Esophagus (tissue), 2 donors: ENCODE results near the gene C6orf52. TPM values are rescaled to one million over a fixed set of nuclear protein-coding genes. Genes with fewer than 3 reads are reported as not detected.

ENCODE experiments used
- H3K27ac ChIP-seq, 2 donors: one replicate each; pipeline ENCODE4 v1.5.1; 2013; ENCODE audit warnings: low read depth in 2 of 2, mild to moderate bottlenecking in 2 of 2, inconsistent platforms in 1 of 2, low read length in 1 of 2, moderate library complexity in 1 of 2
- H3K27me3 ChIP-seq, 2 donors: one replicate each; pipeline ENCODE4 v1.6.1; 2013; ENCODE audit warnings: low read length in 2 of 2, control low read depth in 1 of 2, mild to moderate bottlenecking in 1 of 2; ENCODE audit not compliant: insufficient read depth in 2 of 2, control insufficient read depth in 1 of 2
- H3K36me3 ChIP-seq, 2 donors: one replicate each; pipeline ENCODE4 v1.6.1; 2013; ENCODE audit warnings: low read length in 1 of 2; ENCODE audit not compliant: control insufficient read depth in 2 of 2, insufficient read depth in 2 of 2
- H3K4me1 ChIP-seq, 2 donors: one replicate each; pipeline ENCODE4 v1.6.1; 2013; ENCODE audit warnings: low read length in 1 of 2; ENCODE audit not compliant: control insufficient read depth in 2 of 2, insufficient read depth in 2 of 2
- H3K4me3 ChIP-seq, 2 donors: one replicate each; pipeline ENCODE4 v1.5.1; 2013; ENCODE audit warnings: low read length in 2 of 2, mild to moderate bottlenecking in 2 of 2, low read depth in 1 of 2, moderate library complexity in 1 of 2
- H3K9me3 ChIP-seq, 2 donors: one replicate each; pipeline ENCODE4 v1.6.1; 2013; ENCODE audit warnings: mild to moderate bottlenecking in 2 of 2, low read depth in 1 of 2, low read length in 1 of 2, moderate library complexity in 1 of 2; ENCODE audit not compliant: control insufficient read depth in 2 of 2, insufficient read depth in 1 of 2
- WGBS, 2 donors: extraction: QIAGEN DNeasy Blood & Tissue Kit; methylation state at CpG; one replicate each; pipeline ENCODE4 v1.1.7; 2013; 5-methylcytosine and 5-hydroxymethylcytosine counted together
- polyA plus RNA-seq, 2 donors: library from polyadenylated mRNA; stranded (reverse); fragments of 200-250 nt; gene quantifications; one replicate each; pipeline ENCODE4 v1.2.3, GENCODE V29; 2013
- donor health status: healthy with polysubstance abuse.
- donor health status: Bipolar disorder and iron deficiency.

C6orf52 gene
- polyA plus RNA-seq, 2 donors = 0.69 TPM; not detected in 1

DNA sequence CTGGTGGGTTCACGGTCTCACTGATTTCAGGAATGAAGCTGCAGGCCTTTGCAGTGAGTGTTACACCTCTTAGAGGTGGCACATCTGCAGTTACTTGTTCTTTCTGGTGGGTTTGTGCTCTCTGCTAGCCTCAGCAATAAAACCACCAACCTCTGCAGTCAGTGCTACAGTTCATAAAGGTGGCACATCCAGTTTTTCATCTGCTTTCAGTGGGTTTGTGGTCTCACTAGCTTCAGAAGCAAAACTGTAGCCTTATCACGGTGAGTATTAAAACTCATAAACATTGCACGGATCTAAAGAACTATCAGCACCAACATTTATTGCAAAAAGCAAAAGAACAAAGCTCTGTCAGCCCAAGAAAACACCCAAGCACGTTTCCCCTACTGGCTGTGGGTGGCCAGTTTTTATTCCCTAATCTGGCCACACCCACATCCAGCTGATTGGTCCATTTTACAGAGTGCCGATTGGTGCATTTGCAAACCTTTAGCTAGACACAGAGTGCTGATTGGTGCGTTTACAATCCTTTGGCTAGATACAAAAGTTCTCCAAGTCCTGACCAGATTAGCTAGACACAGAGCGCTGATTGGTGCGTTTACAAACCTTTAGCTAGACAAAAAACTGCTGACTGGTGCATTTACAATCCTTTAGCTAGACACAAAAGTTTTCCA lies 25.0 kb upstream of the C6orf52 start:
- Histone ChIP-seq H3K27me3 (no peaks in the 10 kb centered on the region), H3K4me1 (peaks cover 2 to 3% of the 10 kb centered on the region in 2 donors), H3K36me3 (no peaks in the 10 kb centered on the region), H3K9me3 (no peaks in the 10 kb centered on the region), H3K27ac (peak overlapping the region; percentile 90 to 93), H3K4me3 (peak overlapping the region in 1 of 2 donors; percentile 67)
- WGBS, 2 donors = 69% methylated on average over 8 of the region's 8 CpGs

DNA sequence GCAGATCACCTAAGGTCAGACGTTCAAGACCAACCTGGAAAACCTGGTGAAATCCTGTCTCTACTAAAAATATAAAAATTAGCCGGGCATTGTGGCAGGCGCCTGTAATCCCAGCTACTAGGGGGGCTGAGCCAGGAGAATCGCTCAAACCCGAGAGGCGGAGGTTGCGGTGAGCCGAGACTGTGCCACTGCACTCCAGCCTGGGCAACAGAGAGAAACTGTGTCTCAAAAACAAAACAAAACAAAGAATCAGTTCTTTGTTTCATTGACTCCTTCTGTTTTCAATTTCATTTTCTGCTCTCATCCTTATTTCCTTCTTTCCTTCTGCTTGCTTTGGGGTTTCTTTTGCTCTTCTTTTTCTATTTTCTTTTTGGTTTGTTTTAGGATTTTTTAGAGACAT lies 19.5 kb upstream of the C6orf52 start:
- 80 to 88% methylated on average over 8 of the region's 8 CpGs for WGBS, 2 donors
- Histone ChIP-seq H3K4me1 (no peaks in the 10 kb centered on the region), H3K27me3 (no peaks in the 10 kb centered on the region), H3K9me3 (no peaks in the 10 kb centered on the region), H3K27ac (no peak overlapping the region), H3K36me3 (peaks cover 0 to 2% of the 10 kb centered on the region in 2 donors), H3K4me3 (no peak overlapping the region)

GRCh38 chr6:10696655-10697054 lies 2.2 kb upstream of the C6orf52 start:
- 96 to 97% methylated on average over 4 of the region's 4 CpGs for WGBS, 2 donors
- H3K27ac ChIP-seq = no peak overlapping the region
- no peak overlapping the region for H3K4me3 ChIP-seq
- no peaks in the 10 kb centered on the region for H3K9me3 ChIP-seq
- no peaks in the 10 kb centered on the region for H3K27me3 ChIP-seq
- H3K4me1 ChIP-seq = peaks cover 0 to 1% of the 10 kb centered on the region in 2 donors
- peaks cover 5% of the 10 kb centered on the region in 2 donors for H3K36me3 ChIP-seq

DNA sequence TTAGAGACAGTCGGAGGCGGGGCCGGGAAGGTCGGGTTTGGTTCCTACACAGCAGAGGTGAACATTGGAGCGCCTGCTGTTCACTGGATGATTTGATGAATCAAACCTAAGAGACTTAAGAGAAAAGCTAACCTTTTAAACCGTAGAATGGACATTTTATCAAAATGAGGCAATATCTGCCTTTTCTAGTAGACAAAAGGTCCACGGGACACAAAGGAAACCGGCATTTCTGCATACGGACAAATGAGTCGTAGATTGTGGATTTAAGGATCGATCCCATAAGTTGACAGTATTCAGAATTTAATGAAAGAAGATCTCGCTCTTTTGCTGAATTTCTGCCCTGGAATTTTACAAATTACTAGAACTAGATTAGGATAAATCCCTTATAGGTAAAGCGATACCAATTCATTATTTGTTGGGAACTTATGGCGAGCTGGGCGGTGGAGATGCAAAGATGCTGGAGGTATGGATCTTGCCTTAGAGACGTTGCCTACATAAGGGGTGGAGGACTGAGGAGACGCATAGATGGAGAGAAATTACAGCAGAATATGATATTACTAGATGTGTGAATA lies 756 bp upstream of the C6orf52 start:
- Histone ChIP-seq H3K27me3 (no peaks in the 10 kb centered on the region), H3K36me3 (peaks cover 5% of the 10 kb centered on the region in 2 donors), H3K4me3 (peak overlapping the region; percentile 89), H3K27ac (peak overlapping the region; percentile 96 to 98), H3K4me1 (peaks cover 0 to 1% of the 10 kb centered on the region in 2 donors), H3K9me3 (no peaks in the 10 kb centered on the region)
- WGBS, 2 donors = 1% methylated on average over 17 of the region's 17 CpGs

- Histone ChIP-seq H3K4me1 (peaks cover 0 to 4% of the 10 kb centered on the region in 2 donors), H3K36me3 (peaks cover 0 to 2% of the 10 kb centered on the region in 2 donors), H3K27me3 (no peaks in the 10 kb centered on the region), H3K4me3 (peak overlapping the region in 1 of 2 donors; percentile 89), H3K27ac (peak overlapping the region; percentile 63 to 96), H3K9me3 (no peaks in the 10 kb centered on the region)
- 70 to 82% methylated on average over 8 of the region's 8 CpGs for WGBS, 2 donors
Observed at GRCh38 chr6:10692965-10693538, 1.4 kb downstream of the C6orf52 start.

- Histone ChIP-seq H3K27ac (peak overlapping the region; percentile 85 to 87), H3K27me3 (no peaks in the 10 kb centered on the region), H3K4me3 (peak overlapping the region in 1 of 2 donors; percentile 44), H3K9me3 (no peaks in the 10 kb centered on the region), H3K4me1 (peaks cover 0 to 4% of the 10 kb centered on the region in 2 donors), H3K36me3 (no peaks in the 10 kb centered on the region)
- WGBS, 2 donors = 51 to 58% methylated on average over 15 of the region's 15 CpGs
Observed at GRCh38 chr6:10690651-10691445, 3.6 kb downstream of the C6orf52 start.

GRCh38 chr6:10687582-10687981 lies 6.8 kb downstream of the C6orf52 start:
- Histone ChIP-seq H3K4me1 (peaks cover 0 to 2% of the 10 kb centered on the region in 2 donors), H3K27me3 (no peaks in the 10 kb centered on the region), H3K27ac (no peak overlapping the region), H3K4me3 (no peak overlapping the region), H3K9me3 (no peaks in the 10 kb centered on the region), H3K36me3 (no peaks in the 10 kb centered on the region)
- WGBS, 2 donors = 40 to 51% methylated on average over 6 of the region's 6 CpGs

DNA sequence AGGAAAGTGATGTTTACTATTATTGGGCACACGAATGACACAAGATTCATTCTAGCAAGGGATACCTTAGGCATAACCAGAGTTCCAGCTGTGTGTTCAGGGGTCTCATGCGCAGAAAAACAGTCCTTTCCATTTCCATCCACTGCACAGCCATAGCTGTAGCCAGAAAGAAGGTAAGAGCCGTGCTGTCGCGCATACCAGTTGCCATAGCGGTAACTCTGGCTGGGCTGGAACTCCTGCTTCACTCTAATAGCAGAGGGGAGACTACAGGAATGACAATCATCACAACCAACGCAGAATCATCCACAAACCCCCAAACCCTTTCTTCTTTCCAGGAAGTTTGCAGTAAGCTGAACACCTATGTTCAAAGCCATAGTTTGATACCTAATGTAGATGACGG lies 7.5 kb downstream of the C6orf52 start:
- no peak overlapping the region for H3K4me3 ChIP-seq
- H3K36me3 ChIP-seq = no peaks in the 10 kb centered on the region
- no peaks in the 10 kb centered on the region for H3K27me3 ChIP-seq
- H3K4me1 ChIP-seq = peaks cover 0 to 2% of the 10 kb centered on the region in 2 donors
- WGBS, 2 donors = 79 to 86% methylated on average over 8 of the region's 8 CpGs
- H3K9me3 ChIP-seq = no peaks in the 10 kb centered on the region
- H3K27ac ChIP-seq = no peak overlapping the region

DNA sequence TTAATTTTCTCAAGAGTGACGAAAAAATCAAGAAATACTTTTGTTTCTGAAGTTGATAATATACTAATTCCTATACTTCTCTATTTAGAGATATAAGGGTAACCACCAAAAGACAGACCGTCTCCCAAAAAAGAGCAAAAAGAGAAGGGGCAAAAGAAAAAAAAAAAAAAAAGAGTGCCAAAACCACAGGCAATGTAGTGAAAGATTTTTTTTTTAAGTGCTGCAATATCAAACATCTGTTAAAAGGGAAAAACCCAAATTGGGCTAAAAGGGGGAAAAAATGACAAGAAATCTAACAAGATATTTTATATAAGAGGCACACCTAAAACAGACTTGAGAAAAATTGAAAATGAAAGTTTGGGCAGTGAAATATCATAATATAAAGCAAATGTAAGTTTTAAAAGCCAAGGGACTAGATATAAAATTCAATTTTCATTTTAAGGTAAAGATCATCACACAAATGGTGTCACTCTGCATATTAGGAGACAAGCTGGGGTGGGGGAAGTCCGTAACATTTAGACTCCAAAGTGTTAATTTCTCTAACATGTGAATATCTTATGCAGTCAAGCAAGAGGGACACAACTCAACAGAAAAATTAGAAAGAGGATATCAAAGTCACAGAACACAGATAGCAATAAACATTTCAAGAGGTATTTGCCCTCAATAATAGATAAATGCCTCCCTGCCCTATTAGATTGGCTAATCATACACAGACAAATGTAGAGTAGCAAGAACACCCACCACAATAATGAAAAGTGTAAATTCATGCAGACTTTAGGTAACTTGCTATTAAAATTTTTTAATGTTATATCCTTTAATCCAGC lies 9.1 kb downstream of the C6orf52 start:
- Histone ChIP-seq H3K36me3 (no peaks in the 10 kb centered on the region), H3K27me3 (no peaks in the 10 kb centered on the region), H3K27ac (no peak overlapping the region), H3K4me1 (peaks cover 0 to 2% of the 10 kb centered on the region in 2 donors), H3K4me3 (no peak overlapping the region), H3K9me3 (no peaks in the 10 kb centered on the region)
- 63 to 82% methylated on average over 3 of the region's 3 CpGs for WGBS, 2 donors
